Measurements from ENCODE around the gene AGT.

Gene AGT

GRCh38 chr1:230713915-230714764 is at the start of gene AGT:
AGT (minus strand) TSS chr1:230714122; CDS start chr1:230710823, 3,299 bp downstream.
- DNase-seq (ENCODE audit: low read depth) = no peak

DNA sequence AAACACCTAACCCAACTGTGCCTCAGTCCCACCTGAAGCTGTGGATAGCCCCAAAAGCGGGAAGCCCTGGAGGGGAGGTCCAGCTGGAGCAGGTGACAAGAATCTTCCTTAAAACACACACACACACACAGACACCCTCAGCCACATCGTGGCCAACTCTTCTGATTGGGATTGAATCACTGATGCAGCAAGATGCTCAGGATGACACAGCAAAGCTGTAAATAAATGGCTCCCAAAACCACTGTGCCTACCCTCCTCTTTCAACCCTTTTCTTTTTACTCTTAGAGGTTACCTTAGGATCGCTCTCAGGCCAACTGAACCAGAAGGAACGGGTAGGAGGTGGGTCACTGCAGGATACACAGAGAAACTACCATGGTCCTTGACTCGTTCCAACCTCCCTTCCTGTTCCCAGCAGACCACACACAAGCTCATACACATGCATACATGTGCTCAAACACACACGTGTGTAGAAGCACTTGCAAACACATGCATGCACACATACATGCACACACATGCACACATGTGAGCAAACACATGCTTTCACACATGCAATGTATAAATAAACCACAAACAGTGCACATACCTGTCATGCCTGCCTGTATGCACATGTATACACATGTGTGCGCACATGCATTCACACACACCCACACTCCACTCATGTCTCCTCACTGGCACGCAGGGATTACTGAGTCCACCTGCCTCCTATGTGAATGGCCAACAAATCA is 47.7 kb upstream of the AGT start:
- no peak for DNase-seq (ENCODE audit: low read depth)

DNA sequence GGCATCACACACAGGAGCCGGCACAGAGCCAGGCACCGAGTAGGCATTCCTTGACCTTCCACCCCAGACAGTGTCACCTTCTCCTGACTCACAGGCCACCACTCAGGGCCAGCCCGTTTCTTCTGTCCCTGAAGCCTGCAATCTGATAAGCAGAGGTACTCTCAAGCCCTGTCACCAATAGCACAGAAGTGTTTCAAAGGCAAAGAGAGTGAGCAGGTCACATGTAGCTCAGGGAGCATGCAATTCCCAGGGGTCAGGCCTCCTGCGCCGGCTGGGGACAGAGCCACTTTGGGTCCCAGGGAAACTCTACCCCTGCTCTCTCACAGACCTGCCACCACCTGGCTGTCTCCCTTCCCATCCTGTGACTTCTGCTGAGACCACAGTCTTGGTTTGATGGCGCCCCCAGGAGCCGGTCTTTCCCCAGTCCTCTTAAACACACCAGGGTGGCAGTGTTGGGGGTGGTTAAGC is 46.5 kb upstream of the AGT start:
- no peak for DNase-seq (ENCODE audit: low read depth)

- DNase-seq (ENCODE audit: low read depth) = no peak
These were observed 45.6 kb upstream of the AGT start for GRCh38 chr1:230759369-230760065.

DNA sequence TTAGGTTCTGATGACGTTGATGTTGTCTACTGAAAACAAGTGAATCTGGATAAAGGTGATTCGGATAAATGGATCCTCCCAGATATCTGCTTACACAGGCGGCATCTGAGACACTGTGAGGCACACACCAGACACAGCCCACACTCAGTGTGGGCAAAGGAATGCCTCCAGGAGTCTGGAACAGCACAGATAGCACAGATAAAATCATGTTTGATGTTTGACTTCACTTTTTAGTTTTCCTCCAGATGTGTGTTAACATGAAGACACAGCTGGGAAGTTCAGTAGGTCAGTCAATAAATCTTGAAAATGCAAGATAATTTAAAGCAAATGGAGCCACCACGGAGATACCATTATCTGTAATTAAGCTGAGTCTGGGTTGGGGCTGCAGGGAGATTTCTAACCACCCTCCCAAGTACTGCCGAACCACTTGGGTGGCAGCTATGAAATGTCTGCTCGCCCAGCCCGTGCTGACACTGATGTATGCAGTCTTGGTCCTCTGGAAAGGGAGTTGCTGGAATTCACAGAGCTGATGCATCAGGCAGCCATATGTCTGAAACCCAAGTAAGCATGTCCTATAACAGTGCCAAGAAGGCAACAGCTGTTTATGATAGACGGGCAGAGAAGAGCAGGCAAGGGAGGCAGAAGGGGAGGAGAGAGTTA is 44.9 kb upstream of the AGT start:
- no peak for DNase-seq (ENCODE audit: low read depth)

DNA sequence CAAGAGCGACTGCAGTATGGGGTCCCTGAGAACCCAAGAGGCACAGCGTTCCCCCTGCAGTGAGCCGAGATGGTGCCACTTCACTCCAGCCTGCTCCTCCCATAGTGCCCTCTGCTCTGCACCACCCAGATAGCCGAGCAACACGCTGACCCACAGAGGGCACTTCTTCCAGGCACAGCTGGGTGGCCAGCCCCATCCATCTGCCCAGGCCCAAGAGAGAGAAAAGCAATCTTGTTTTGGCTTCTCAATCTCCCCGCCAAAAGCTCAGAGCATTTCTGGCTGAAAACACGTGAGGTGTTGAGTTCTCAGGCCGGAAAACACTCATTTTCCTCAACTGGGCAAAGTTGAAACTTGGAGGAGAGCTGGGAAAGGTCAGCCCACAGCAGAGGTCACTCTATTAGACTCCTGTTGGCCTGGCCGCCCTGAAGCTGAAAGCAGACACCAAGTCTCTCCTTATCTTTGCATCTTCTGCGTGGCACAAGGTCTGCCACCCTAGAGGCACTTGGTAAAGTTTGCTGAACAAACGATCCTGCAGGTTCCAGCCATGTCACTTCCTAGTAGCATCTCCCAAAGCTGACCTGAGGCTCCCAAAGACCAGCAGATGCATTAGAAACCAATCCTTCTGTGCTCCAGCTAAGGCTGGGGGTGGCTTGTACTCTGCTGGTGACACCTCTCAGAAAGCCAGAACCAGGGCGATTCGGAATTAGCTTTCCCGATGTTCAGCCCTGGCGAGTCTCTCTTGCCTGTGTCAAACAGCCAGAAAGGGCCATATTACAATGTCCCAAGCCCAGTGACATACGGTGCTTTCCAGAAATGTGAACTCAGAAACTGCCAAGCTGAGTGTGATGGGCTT is 44.2 kb upstream of the AGT start:
- no peak for DNase-seq (ENCODE audit: low read depth)

- DNase-seq (ENCODE audit: low read depth) = no peak
These were observed 40.9 kb upstream of the AGT start for GRCh38 chr1:230754796-230755195.

- no peak for DNase-seq (ENCODE audit: low read depth)
These were observed 39.8 kb upstream of the AGT start for GRCh38 chr1:230753586-230754251.

DNA sequence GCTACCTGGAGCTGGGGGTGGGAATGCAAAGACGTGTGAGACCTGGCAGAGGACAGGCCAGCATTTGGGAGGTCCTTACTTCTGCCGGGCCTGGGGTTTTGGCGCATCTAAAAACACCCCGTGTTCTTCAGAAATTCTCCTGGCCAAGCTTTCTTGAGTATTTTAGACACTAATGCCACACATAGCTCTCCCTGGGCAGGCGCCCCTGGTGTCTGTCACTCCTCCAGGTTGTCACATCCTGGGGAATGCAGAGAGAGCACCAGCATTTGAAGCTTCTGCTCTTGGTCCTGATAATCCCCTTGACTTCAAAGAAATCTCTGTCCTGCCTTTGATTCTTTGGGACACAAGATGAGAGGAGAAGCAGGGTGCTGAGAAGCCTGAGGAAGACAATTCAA is 39.3 kb upstream of the AGT start:
- DNase-seq (ENCODE audit: low read depth) = no peak

DNA sequence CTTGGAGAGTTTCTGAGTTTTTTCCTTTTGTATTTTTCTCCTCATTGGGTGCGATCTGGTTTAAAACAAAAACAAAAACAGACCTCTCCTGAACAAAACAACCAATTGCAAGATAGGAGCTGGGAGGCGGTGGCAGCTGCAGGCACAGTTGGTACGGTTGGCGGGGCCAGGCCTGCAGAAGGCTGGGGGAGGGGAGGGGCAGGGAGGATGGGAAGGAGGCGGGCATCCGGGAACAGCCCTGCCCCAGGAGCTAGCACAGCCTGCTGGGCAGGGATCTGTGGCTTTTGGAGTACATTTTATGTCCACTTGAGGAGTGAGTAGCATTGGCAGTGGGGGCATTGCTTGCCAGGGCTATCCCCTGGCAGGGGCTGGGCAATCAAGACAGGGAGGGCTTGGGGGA is 38.5 kb upstream of the AGT start:
- no peak for DNase-seq (ENCODE audit: low read depth)

DNA sequence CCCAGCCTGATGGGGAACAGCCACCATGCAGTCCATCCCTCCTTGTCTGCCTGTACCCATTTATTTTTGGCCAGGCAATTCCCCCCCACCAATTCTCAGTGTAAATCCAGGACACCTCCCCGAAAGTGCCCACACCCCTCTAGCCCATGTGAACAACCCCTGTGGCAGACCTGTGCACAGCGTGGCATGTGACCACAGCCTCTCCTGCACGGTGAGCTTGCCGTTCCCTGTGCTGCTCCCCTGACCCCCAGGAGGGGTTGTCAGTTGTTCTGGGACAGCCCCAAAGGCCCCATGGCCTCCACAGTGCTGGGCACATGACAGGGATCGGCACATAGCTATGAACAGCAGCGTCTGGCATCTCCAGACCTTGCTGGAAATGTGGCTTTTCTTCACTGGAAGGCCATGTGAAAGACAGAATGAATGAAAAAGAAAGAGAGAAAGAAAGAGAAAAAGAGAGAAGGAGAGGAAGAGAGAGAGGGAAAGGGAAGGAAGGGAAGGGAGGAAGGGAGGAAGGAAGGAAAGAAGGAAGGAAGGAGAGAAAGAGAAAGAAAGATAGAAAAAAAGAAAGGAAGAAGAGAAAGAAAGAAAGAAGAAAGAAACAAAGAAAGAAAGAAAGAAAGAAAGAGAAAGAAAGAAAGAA is 37.2 kb upstream of the AGT start:
- DNase-seq (ENCODE audit: low read depth) = no peak

GRCh38 chr1:230750576-230750975 is 36.7 kb upstream of the AGT start:
- no peak for DNase-seq (ENCODE audit: low read depth)

GRCh38 chr1:230749635-230750034 is 35.7 kb upstream of the AGT start:
- no peak for DNase-seq (ENCODE audit: low read depth)

DNA sequence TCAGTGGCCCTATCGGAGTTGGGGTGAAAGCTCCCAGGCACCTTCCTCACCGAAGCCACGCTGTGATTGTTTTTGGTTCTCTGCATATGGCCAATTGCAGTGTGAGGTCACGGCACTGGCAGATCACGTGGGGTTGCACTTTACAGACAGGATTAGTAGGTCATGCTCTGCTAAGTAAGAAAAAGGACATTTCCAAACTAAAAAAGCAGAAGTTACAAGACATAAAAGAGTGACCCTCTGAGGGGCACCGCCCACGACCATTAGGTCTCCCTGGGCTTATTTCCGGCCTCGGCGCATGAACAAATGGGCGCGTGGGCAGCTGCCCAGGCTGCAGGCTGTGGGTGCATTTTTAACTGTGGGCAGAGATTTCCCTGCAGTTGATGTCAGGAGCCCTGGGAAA is 35.2 kb upstream of the AGT start:
- DNase-seq (ENCODE audit: low read depth) = no peak

DNA sequence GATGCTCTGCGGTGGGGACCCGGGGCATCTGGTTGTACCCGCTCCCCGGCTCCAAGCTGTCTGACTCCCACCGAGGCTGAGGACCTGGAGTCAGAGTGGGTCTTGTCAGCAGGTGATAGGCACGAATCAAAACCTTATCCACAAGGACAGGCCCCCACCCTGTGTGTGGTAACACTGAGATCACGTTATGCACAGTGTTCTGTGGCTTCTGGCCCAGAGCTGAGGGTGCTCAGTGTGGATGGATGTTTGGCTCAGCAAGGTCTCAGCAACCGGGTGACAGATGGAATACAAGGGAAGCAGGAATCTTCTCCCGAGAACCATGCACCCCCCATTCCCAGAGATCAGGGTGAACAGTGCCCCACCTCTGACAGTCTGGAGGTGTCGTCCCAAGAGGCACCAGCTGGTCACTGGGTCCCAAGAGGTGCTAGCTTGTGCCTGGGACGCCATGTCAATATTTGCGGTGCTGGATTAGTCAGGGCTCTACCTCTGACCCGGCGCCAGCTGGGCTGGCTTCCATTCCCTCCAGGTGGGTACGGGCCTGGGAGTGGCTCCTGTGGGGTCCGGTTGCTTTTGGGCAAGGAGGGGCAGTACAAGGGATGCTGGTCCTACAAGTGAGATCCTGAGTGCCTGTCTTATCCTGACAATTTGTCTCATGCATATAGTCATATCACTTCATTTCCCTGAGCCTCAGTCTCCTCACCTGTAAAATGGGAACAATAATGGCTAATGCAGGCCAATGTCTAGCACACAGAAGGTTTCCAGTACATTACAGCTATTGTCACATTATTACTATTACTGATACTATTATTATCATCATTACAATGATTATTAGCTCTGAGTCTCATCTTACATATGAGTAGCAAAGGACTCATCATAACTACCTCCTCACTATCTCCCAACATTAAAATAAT is 34.2 kb upstream of the AGT start:
- DNase-seq (ENCODE audit: low read depth) = no peak

DNA sequence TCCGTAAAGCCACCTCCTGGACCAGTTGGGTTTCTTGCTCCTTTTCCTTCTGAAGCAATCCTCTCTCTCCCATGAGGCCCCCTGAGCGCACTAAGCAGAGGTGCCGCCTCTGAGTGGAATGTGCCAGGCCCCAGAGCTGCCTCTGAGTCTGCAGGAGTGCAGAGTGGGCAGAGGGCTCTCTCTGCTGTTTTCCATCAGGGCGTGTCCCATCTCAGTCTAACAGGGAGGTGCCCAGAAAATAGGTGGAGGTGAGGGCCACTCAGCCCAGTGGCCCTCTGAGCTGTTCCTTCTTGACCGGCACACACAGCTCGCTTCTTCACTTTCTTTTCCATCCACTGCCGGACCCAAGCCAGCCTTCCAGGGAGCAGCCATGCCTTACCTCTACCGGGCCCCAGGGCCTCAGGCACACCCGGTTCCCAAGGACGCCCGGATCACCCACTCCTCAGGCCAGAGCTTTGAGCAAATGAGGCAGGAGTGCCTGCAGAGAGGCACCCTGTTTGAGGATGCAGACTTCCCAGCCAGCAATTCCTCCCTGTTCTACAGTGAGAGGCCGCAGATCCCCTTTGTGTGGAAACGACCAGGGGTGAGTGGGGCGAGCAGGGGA is 33.3 kb upstream of the AGT start, which contains the start of gene CAPN9:
TSS of gene CAPN9 (plus strand) at position 262 of the 604 bp plus-strand sequence. CDS start at position 371, 109 bp downstream.
- DNase-seq (ENCODE audit: low read depth) = no peak

DNA sequence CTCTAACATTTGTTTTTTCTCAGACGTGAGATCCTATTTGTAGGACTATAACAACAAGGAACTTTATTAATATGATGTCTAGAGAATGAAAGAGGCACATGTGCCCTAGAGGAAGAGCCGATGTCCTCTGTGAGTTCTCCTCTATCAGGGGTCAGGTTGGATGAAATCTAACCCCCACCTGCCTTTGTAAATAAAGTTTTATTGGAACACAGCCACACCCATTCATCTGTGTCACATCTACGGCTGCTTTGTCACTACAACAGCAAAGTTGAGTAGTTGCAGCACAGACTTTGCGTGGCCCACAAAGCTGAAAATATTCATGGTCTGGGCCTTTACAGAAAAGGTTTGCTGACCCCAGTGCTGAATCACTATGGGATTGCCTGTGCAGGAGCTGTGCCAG is 32.7 kb upstream of the AGT start:
- no peak for DNase-seq (ENCODE audit: low read depth)

- no peak for DNase-seq (ENCODE audit: low read depth)
These were observed 31.1 kb upstream of the AGT start for GRCh38 chr1:230745071-230745470.

- DNase-seq (ENCODE audit: low read depth) = no peak
These were observed 30.5 kb upstream of the AGT start for GRCh38 chr1:230744382-230744781.

Measured in stimulated activated CD8-positive, alpha-beta memory T cell treated with anti-CD3 and anti-CD28 coated beads, Interleukin-15, amount 100 ng/mL, for 1 hour (primary cell).